ENCODE results near the gene KRTAP4-3. TPM values are rescaled to one million over a fixed set of nuclear protein-coding genes. Genes with fewer than 3 reads are reported as not detected.
"Not testable (repeated sequence)": the region's sequence is repeated elsewhere in the genome, so short reads cannot be mapped to it uniquely, and the experiment has no call there.

Gene KRTAP4-3
- total and polyA plus RNA-seq, 7 donors, result not detected

GRCh38 chr17:41121742-41122141 is 46.3 kb downstream of the KRTAP4-3 start:
- H3K4me1 ChIP-seq, result no peaks in the 10 kb centered on the region
- H3K27ac ChIP-seq, result no peak overlapping the region
- H3K36me3 ChIP-seq (ENCODE audit: insufficient read depth in 1 of 2, low read depth in 1 of 2), result no peaks in the 10 kb centered on the region
- TF ChIP-seq CTCF (IDR thresholded peaks at IDR 0.05), result no peak
- H3K27me3 ChIP-seq (ENCODE audit: insufficient read depth in 3 of 3, low read length in 2 of 3), result peaks cover 0 to 9% (median 0%) of the 10 kb centered on the region in 3 donors
- H3K9me3 ChIP-seq, result no peaks in the 10 kb centered on the region
- DNase-seq (no peak), ATAC-seq (no peak)
- no peak overlapping the region for H3K4me3 ChIP-seq
- intact Hi-C loops (cut with DNase I), result no loop called here
- WGBS, 3 donors, result 78 to 92% (median 87%) methylated on average over 2 of the region's 2 CpGs

- ATAC-seq; DNase-seq; H3K4me3 ChIP-seq; intact Hi-C loops (cut with DNase I); H3K9me3 ChIP-seq; H3K27ac ChIP-seq; H3K36me3 ChIP-seq (ENCODE audit: insufficient read depth in 1 of 2, low read depth in 1 of 2); H3K4me1 ChIP-seq: not testable (repeated sequence)
- H3K27me3 ChIP-seq (ENCODE audit: insufficient read depth in 3 of 3, low read length in 2 of 3), result peaks cover 0 to 14% (median 0%) of the 10 kb centered on the region in 3 donors
- 50 to 67% (median 61%) methylated on average over 11 of the region's 11 CpGs for WGBS, 3 donors
Observed at GRCh38 chr17:41119696-41120690, 48.0 kb downstream of the KRTAP4-3 start.

GRCh38 chr17:41118721-41119120 is 49.3 kb downstream of the KRTAP4-3 start:
- no peaks in the 10 kb centered on the region for H3K4me1 ChIP-seq
- DNase-seq, result no peak
- intact Hi-C loops (cut with DNase I), result no loop called here
- WGBS, 3 donors, result 89% methylated on average over 4 of the region's 4 CpGs
- no peak overlapping the region for H3K4me3 ChIP-seq
- no peaks in the 10 kb centered on the region for H3K36me3 ChIP-seq (ENCODE audit: insufficient read depth in 1 of 2, low read depth in 1 of 2)
- no peak for ATAC-seq
- peaks cover 0 to 14% (median 0%) of the 10 kb centered on the region in 3 donors for H3K27me3 ChIP-seq (ENCODE audit: insufficient read depth in 3 of 3, low read length in 2 of 3)
- no peak overlapping the region for H3K27ac ChIP-seq
- TF ChIP-seq CTCF (IDR thresholded peaks at IDR 0.05), result no peak
- H3K9me3 ChIP-seq, result no peaks in the 10 kb centered on the region

GRCh38 chr17:41117846-41118386 is 50.1 kb downstream of the KRTAP4-3 start, which contains the start of gene KRTAP4-11:
KRTAP4-11 (minus strand) TSS chr17:41118373; CDS start chr17:41118315, 58 bp downstream.
- ATAC-seq; intact Hi-C loops (cut with DNase I); DNase-seq; H3K4me3 ChIP-seq; H3K4me1 ChIP-seq; H3K36me3 ChIP-seq (ENCODE audit: insufficient read depth in 1 of 2, low read depth in 1 of 2); H3K27ac ChIP-seq; H3K9me3 ChIP-seq: not testable (repeated sequence)
- H3K27me3 ChIP-seq (ENCODE audit: insufficient read depth in 3 of 3, low read length in 2 of 3), result peaks cover 0 to 11% (median 0%) of the 10 kb centered on the region in 3 donors
- WGBS, 3 donors, result 54 to 82% (median 74%) methylated on average over 8 to 10 of the region's 10 CpGs

Other genes with a start within 250 kb of the KRTAP4-3 start
Only the 30 nearest of the 40 such genes appear.
- gene KRTAP1-5, start 141.0 kb downstream of the KRTAP4-3 start, total RNA-seq, result not detected
- not detected for gene KRTAP1-5, start 141.0 kb downstream of the KRTAP4-3 start, polyA plus RNA-seq
- not detected for gene KRTAP1-4, start 138.0 kb downstream of the KRTAP4-3 start, total RNA-seq
- gene KRTAP1-4, start 138.0 kb downstream of the KRTAP4-3 start, polyA plus RNA-seq, result not detected
- not detected for gene KRTAP1-3, start 133.3 kb downstream of the KRTAP4-3 start, total RNA-seq
- gene KRTAP1-3, start 133.3 kb downstream of the KRTAP4-3 start, polyA plus RNA-seq, result not detected
- not detected for gene KRTAP1-1, start 126.8 kb downstream of the KRTAP4-3 start, total RNA-seq
- not detected for gene KRTAP1-1, start 126.8 kb downstream of the KRTAP4-3 start, polyA plus RNA-seq
- gene KRTAP2-1, start 120.9 kb downstream of the KRTAP4-3 start, total RNA-seq, result not detected
- gene KRTAP2-1, start 120.9 kb downstream of the KRTAP4-3 start, polyA plus RNA-seq, result not detected
- not detected for gene KRTAP2-2, start 113.0 kb downstream of the KRTAP4-3 start, total RNA-seq
- not detected for gene KRTAP2-2, start 113.0 kb downstream of the KRTAP4-3 start, polyA plus RNA-seq
- gene KRTAP2-3, start 108.1 kb downstream of the KRTAP4-3 start, total RNA-seq, result not detected
- gene KRTAP2-3, start 108.1 kb downstream of the KRTAP4-3 start, polyA plus RNA-seq, result not detected
- not detected for gene KRTAP2-4, start 102.3 kb downstream of the KRTAP4-3 start, total RNA-seq
- not detected for gene KRTAP2-4, start 102.3 kb downstream of the KRTAP4-3 start, polyA plus RNA-seq
- gene KRTAP4-7, start 84.1 kb downstream of the KRTAP4-3 start, total RNA-seq, result not detected
- gene KRTAP4-7, start 84.1 kb downstream of the KRTAP4-3 start, polyA plus RNA-seq, result not detected
- not detected for gene KRTAP4-8, start 70.1 kb downstream of the KRTAP4-3 start, total RNA-seq
- gene KRTAP4-8, start 70.1 kb downstream of the KRTAP4-3 start, polyA plus RNA-seq, result not detected
- not detected for gene KRTAP4-16, start 66.0 kb downstream of the KRTAP4-3 start, total RNA-seq
- not detected for gene KRTAP4-16, start 66.0 kb downstream of the KRTAP4-3 start, polyA plus RNA-seq
- gene KRTAP4-9, start 62.8 kb downstream of the KRTAP4-3 start, total RNA-seq, result not detected
- not detected for gene KRTAP4-9, start 62.8 kb downstream of the KRTAP4-3 start, polyA plus RNA-seq
- gene KRTAP4-11, start 49.8 kb downstream of the KRTAP4-3 start, total RNA-seq, result not detected
- gene KRTAP4-11, start 49.8 kb downstream of the KRTAP4-3 start, polyA plus RNA-seq, result not detected
- gene KRTAP4-12, start 44.0 kb downstream of the KRTAP4-3 start, total RNA-seq, result not detected
- not detected for gene KRTAP4-12, start 44.0 kb downstream of the KRTAP4-3 start, polyA plus RNA-seq
- gene KRTAP4-6, start 27.7 kb downstream of the KRTAP4-3 start, total RNA-seq, result not detected
- gene KRTAP4-6, start 27.7 kb downstream of the KRTAP4-3 start, polyA plus RNA-seq, result not detected
- gene KRTAP4-5, start 18.4 kb downstream of the KRTAP4-3 start, total RNA-seq, result not detected
- not detected for gene KRTAP4-5, start 18.4 kb downstream of the KRTAP4-3 start, polyA plus RNA-seq
- gene KRTAP4-4, start 7.5 kb downstream of the KRTAP4-3 start, total RNA-seq, result not detected
- gene KRTAP4-4, start 7.5 kb downstream of the KRTAP4-3 start, polyA plus RNA-seq, result not detected
- not detected for gene KRTAP4-2, start 10.0 kb upstream of the KRTAP4-3 start, total RNA-seq
- not detected for gene KRTAP4-2, start 10.0 kb upstream of the KRTAP4-3 start, polyA plus RNA-seq
- gene KRTAP4-1, start 16.7 kb upstream of the KRTAP4-3 start, total RNA-seq, result not detected
- not detected for gene KRTAP4-1, start 16.7 kb upstream of the KRTAP4-3 start, polyA plus RNA-seq
- gene KRTAP9-1, start 21.7 kb upstream of the KRTAP4-3 start, total RNA-seq, result not detected
- gene KRTAP9-1, start 21.7 kb upstream of the KRTAP4-3 start, polyA plus RNA-seq, result not detected
- gene KRTAP9-2, start 58.4 kb upstream of the KRTAP4-3 start, total RNA-seq, result not detected
- not detected for gene KRTAP9-2, start 58.4 kb upstream of the KRTAP4-3 start, polyA plus RNA-seq
- not detected for gene KRTAP9-3, start 64.2 kb upstream of the KRTAP4-3 start, total RNA-seq
- not detected for gene KRTAP9-3, start 64.2 kb upstream of the KRTAP4-3 start, polyA plus RNA-seq
- not detected for gene KRTAP9-8, start 69.8 kb upstream of the KRTAP4-3 start, total RNA-seq
- not detected for gene KRTAP9-8, start 69.8 kb upstream of the KRTAP4-3 start, polyA plus RNA-seq
- not detected for gene KRTAP9-4, start 81.5 kb upstream of the KRTAP4-3 start, total RNA-seq
- gene KRTAP9-4, start 81.5 kb upstream of the KRTAP4-3 start, polyA plus RNA-seq, result not detected
- gene KRTAP9-9, start 87.2 kb upstream of the KRTAP4-3 start, total RNA-seq, result not detected
- not detected for gene KRTAP9-9, start 87.2 kb upstream of the KRTAP4-3 start, polyA plus RNA-seq
- gene KRTAP9-6, start 97.2 kb upstream of the KRTAP4-3 start, total RNA-seq, result not detected
- gene KRTAP9-6, start 97.2 kb upstream of the KRTAP4-3 start, polyA plus RNA-seq, result not detected
- gene KRTAP9-7, start 107.5 kb upstream of the KRTAP4-3 start, total RNA-seq, result not detected
- not detected for gene KRTAP9-7, start 107.5 kb upstream of the KRTAP4-3 start, polyA plus RNA-seq
- gene KRTAP29-1, start 134.6 kb upstream of the KRTAP4-3 start, total RNA-seq, result not detected
- not detected for gene KRTAP29-1, start 134.6 kb upstream of the KRTAP4-3 start, polyA plus RNA-seq
- not detected for gene KRTAP16-1, start 141.1 kb upstream of the KRTAP4-3 start, total RNA-seq
- gene KRTAP16-1, start 141.1 kb upstream of the KRTAP4-3 start, polyA plus RNA-seq, result not detected
- gene KRTAP17-1, start 147.5 kb upstream of the KRTAP4-3 start, total RNA-seq, result not detected
- not detected for gene KRTAP17-1, start 147.5 kb upstream of the KRTAP4-3 start, polyA plus RNA-seq